A549 treated with DMSO at 1 μM for 4 hours (cell line): ENCODE measurements around the gene RARA. TPM values are rescaled to one million over a fixed set of nuclear protein-coding genes. Genes with fewer than 3 reads are reported as not detected.

ENCODE experiments used
- total RNA-seq: library from RNA; stranded (reverse); fragments of 200-300 nt; extraction: Qiagen RNA extraction; gene quantifications from 5 replicates; pipeline ENCODE4 v1.2.3, GENCODE V29; 2022; ENCODE audit warnings: low read depth

Gene RARA
- 30.6 to 44.7 TPM (median 36.2 TPM) in 5 replicates for total RNA-seq

GRCh38 chr17:40309031-40309948 is at the start of gene RARA:
Gene RARA, plus strand, starts transcription at chr17:40309180. Its CDS starts 22,039 bp downstream, at chr17:40331219.

GRCh38 chr17:40287494-40288369 is 21.2 kb upstream of the RARA start, which contains the start of gene CDC6:
Gene CDC6, plus strand, starts transcription at chr17:40287879. Its CDS starts 1,542 bp downstream, at chr17:40289421.

GRCh38 chr17:40364121-40364861 is 55.3 kb downstream of the RARA start, which contains the start of gene GJD3:
Gene GJD3, minus strand, starts transcription at chr17:40364737. Its CDS starts 922 bp downstream, at chr17:40363815.

Other genes with a start within 250 kb of the RARA start
- 13.4 to 17.4 TPM (median 15.7 TPM) in 5 replicates for gene THRA, start 246.2 kb upstream of the RARA start, total RNA-seq
- gene NR1D1, start 208.6 kb upstream of the RARA start, total RNA-seq = 9.1 to 10.6 TPM (median 9.6 TPM) in 5 replicates
- 53.8 to 66.7 TPM (median 63.0 TPM) in 5 replicates for gene MSL1, start 187.2 kb upstream of the RARA start, total RNA-seq
- 46.9 to 49.3 TPM (median 48.7 TPM) in 5 replicates for gene CASC3, start 168.6 kb upstream of the RARA start, total RNA-seq
- gene RAPGEFL1, start 131.7 kb upstream of the RARA start, total RNA-seq = 2.4 to 3.1 TPM (median 2.6 TPM) in 5 replicates
- gene WIPF2, start 89.9 kb upstream of the RARA start, total RNA-seq = 17.4 to 24.2 TPM (median 21.6 TPM) in 5 replicates
- gene CDC6, start 21.3 kb upstream of the RARA start, total RNA-seq = 60.1 to 64.9 TPM (median 63.2 TPM) in 5 replicates
- gene GJD3, start 55.6 kb downstream of the RARA start, total RNA-seq = 0.47 to 1.3 TPM (median 0.86 TPM) in 5 replicates
- 197 to 286 TPM (median 260 TPM) in 5 replicates for gene TOP2A, start 108.7 kb downstream of the RARA start, total RNA-seq
- gene IGFBP4, start 134.3 kb downstream of the RARA start, total RNA-seq = 2,033 to 2,650 TPM (median 2,317 TPM) in 5 replicates
- gene TNS4, start 192.4 kb downstream of the RARA start, total RNA-seq = 79.8 to 97.2 TPM (median 92.1 TPM) in 5 replicates